ENCODE results near the gene OPCML. TPM values are rescaled to one million over a fixed set of nuclear protein-coding genes. Genes with fewer than 3 reads are reported as not detected.

Gene OPCML
- total and polyA plus RNA-seq, 2 experiments from 2014 or later, result 1.2 to 4.4 TPM

DNA sequence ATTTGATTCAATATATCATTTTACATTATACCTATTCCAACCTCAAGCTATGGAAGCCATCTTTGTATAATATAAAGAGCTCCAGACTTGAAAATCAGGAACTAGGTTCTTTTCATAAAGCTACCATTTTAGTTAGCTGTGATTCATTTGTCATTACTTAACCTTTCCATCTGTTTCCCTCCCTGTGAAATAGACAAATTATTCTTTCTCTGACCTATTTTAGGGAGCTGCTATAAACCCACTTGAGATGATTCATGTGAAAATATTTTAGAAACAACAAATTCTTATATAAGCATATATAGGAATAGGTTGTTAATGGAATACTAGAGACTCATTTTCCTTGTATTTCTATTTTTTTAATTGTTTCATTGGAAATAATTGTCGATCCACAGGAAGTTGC, 1012.1 kb downstream of the OPCML start:
- no peaks in the 10 kb centered on the region for H3K4me1 Mint-ChIP-seq

DNA sequence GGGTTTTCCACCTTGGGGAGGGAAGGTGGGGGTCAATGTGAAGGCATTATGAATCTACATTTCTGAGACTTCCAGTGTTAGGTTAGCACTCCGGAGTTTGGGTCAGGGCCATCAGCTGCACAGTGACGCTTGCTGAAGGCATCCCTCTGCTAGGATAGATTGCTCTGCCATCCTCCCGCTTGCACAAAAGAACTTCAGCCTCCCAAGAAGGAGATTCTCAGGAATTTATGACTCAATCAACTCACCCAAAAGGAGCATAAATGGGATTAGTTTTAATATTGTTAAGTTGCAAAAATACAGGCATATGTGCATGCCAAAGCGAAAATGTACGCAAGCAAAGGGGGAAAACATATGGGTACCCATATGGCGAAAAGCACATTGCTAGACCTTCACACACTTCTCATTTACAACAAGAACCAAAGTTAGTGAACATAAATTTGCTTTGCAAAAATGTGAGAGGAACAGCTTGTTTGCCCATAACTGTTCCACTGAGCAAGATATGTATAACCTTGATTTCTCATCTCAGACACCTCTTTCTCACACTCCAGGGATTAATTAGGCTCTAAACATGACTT, 1013.0 kb downstream of the OPCML start:
- Mint-ChIP-seq H3K36me3 (ENCODE audit: low read depth) (no peaks in the 10 kb centered on the region), H3K27me3 (ENCODE audit: insufficient read depth, low read depth, poor library complexity) (peaks cover 3% of the 10 kb centered on the region), H3K4me3 (no peak overlapping the region), H3K27ac (no peak overlapping the region), H3K9me3 (peaks cover 2% of the 10 kb centered on the region; the same call in 1 of the 3 replicates), H3K4me1 (no peaks in the 10 kb centered on the region)
- Histone ChIP-seq H3K9me2 (ENCODE audit: insufficient read depth) (peaks cover 6% of the 10 kb centered on the region; the same call in 1 of the 2 replicates), H3K4me1 (ENCODE audit: insufficient read depth) (no peaks in the 10 kb centered on the region), H2AFZ (no peak overlapping the region), H4K20me1 (replicated peaks; ENCODE audit: insufficient read depth) (no peaks in the 10 kb centered on the region), H3K4me3 (no peak overlapping the region), H3K79me2 (replicated peaks; ENCODE audit: insufficient read depth) (no peaks in the 10 kb centered on the region), H3K36me3 (ENCODE audit: insufficient read depth) (no peaks in the 10 kb centered on the region), H3F3A (replicated peaks; ENCODE audit: low read depth) (no peaks in the 10 kb centered on the region), H3K27me3 (ENCODE audit: insufficient read depth) (no peaks in the 10 kb centered on the region), H3K27ac (ENCODE audit: low read depth) (no peak overlapping the region), H3K4me2 (no peak overlapping the region)
- no peak for ATAC-seq
- no peak for TF ChIP-seq POLR2AphosphoS5 (IDR thresholded peaks at IDR 0.05; ENCODE audit: low read depth)
- TF ChIP-seq, protein P1, sequence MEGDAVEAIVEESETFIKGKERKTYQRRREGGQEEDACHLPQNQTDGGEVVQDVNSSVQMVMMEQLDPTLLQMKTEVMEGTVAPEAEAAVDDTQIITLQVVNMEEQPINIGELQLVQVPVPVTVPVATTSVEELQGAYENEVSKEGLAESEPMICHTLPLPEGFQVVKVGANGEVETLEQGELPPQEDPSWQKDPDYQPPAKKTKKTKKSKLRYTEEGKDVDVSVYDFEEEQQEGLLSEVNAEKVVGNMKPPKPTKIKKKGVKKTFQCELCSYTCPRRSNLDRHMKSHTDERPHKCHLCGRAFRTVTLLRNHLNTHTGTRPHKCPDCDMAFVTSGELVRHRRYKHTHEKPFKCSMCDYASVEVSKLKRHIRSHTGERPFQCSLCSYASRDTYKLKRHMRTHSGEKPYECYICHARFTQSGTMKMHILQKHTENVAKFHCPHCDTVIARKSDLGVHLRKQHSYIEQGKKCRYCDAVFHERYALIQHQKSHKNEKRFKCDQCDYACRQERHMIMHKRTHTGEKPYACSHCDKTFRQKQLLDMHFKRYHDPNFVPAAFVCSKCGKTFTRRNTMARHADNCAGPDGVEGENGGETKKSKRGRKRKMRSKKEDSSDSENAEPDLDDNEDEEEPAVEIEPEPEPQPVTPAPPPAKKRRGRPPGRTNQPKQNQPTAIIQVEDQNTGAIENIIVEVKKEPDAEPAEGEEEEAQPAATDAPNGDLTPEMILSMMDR (conservative IDR thresholded peaks at IDR 0.05; ENCODE audit: low read depth in 2 of 2), result no peak
- no peak for TF ChIP-seq JUNB (IDR thresholded peaks at IDR 0.05; ENCODE audit: unreplicated experiment)
- TF ChIP-seq REST (IDR thresholded peaks at IDR 0.05; ENCODE audit: unreplicated experiment), result no peak
- no peak for TF ChIP-seq ZNF114 (CRISPR knock-in tag; IDR thresholded peaks at IDR 0.05)
- no peak for TF ChIP-seq CREB1 (CRISPR knock-in tag; IDR thresholded peaks at IDR 0.05; ENCODE audit: low read depth)
- no peak for TF ChIP-seq STAT1 (IDR thresholded peaks at IDR 0.05; ENCODE audit: unreplicated experiment)
- DNase-seq (ENCODE audit: low spot score), result no peak

More for the DNA sequence above, 1012.1 kb downstream of the OPCML start:
- H3K36me3 ChIP-seq (ENCODE audit: insufficient read depth), result no peaks in the 10 kb centered on the region
- H2AFZ ChIP-seq, result no peak overlapping the region
- H3K79me2 ChIP-seq (replicated peaks; ENCODE audit: insufficient read depth), result no peaks in the 10 kb centered on the region
- H3K4me1 ChIP-seq (ENCODE audit: insufficient read depth), result no peaks in the 10 kb centered on the region
- H4K20me1 ChIP-seq (replicated peaks; ENCODE audit: insufficient read depth), result no peaks in the 10 kb centered on the region
- Mint-ChIP-seq H3K36me3 (ENCODE audit: low read depth) (no peaks in the 10 kb centered on the region), H3K27me3 (ENCODE audit: insufficient read depth, low read depth, poor library complexity) (peaks cover 3% of the 10 kb centered on the region), H3K27ac (no peak overlapping the region), H3K9me3 (peaks cover 2% of the 10 kb centered on the region; the same call in 1 of the 3 replicates), H3K4me3 (no peak overlapping the region)
- TF ChIP-seq ZNF114 (CRISPR knock-in tag; IDR thresholded peaks at IDR 0.05), result no peak
- no peak for TF ChIP-seq EZH2phosphoT487 (IDR thresholded peaks at IDR 0.05; ENCODE audit: unreplicated experiment)
- no peak for TF ChIP-seq STAT1 (IDR thresholded peaks at IDR 0.05; ENCODE audit: unreplicated experiment)
- TF ChIP-seq JUNB (IDR thresholded peaks at IDR 0.05; ENCODE audit: unreplicated experiment), result no peak
- TF ChIP-seq, protein P2, sequence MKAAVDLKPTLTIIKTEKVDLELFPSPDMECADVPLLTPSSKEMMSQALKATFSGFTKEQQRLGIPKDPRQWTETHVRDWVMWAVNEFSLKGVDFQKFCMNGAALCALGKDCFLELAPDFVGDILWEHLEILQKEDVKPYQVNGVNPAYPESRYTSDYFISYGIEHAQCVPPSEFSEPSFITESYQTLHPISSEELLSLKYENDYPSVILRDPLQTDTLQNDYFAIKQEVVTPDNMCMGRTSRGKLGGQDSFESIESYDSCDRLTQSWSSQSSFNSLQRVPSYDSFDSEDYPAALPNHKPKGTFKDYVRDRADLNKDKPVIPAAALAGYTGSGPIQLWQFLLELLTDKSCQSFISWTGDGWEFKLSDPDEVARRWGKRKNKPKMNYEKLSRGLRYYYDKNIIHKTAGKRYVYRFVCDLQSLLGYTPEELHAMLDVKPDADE (IDR thresholded peaks at IDR 0.05), result no peak
- no peak for TF ChIP-seq POLR2AphosphoS5 (IDR thresholded peaks at IDR 0.05; ENCODE audit: low read depth)
- no peak for TF ChIP-seq ZNF331 (CRISPR knock-in tag; IDR thresholded peaks at IDR 0.05; ENCODE audit: low read depth)
- TF ChIP-seq CREB1 (CRISPR knock-in tag; IDR thresholded peaks at IDR 0.05; ENCODE audit: low read depth), result no peak
- no peak for TF ChIP-seq NANOG (IDR thresholded peaks at IDR 0.05; ENCODE audit: borderline replicate concordance)
- TF ChIP-seq, protein P1 (conservative IDR thresholded peaks at IDR 0.05; ENCODE audit: low read depth in 2 of 2), result no peak
- H3F3A ChIP-seq (replicated peaks; ENCODE audit: low read depth), result no peaks in the 10 kb centered on the region
- DNase-seq (ENCODE audit: low spot score), result no peak
- H3K4me2 ChIP-seq, result no peak overlapping the region
- H3K4me3 ChIP-seq, result no peak overlapping the region
- H3K27ac ChIP-seq (ENCODE audit: low read depth), result no peak overlapping the region
- no peaks in the 10 kb centered on the region for H3K27me3 ChIP-seq (ENCODE audit: insufficient read depth)
- H3K9me2 ChIP-seq (ENCODE audit: insufficient read depth), result 0 out of 2 replicates have a peak, but pooled peaks cover 6% of the 10 kb centered on the region
- no peak for ATAC-seq

Measured in GM23338 (cell line).